PC-3 (cell line): ENCODE data around the gene PTP4A2. TPM values are rescaled to one million over a fixed set of nuclear protein-coding genes. Genes with fewer than 3 reads are reported as not detected.

ENCODE experiments used
- ATAC-seq: fragments of 200-7000 bp; cut with Tn5 transposase; 2 replicates; pipeline ENCODE4 v1.9.1; 2020; ENCODE audit warnings: mild to moderate bottlenecking, moderate library complexity
- BruUV-seq: library from RNA; stranded (reverse); fragments of 400-500 nt; replicated peaks from 2 replicates; lab custom pipeline; 2021; lab: Mats Ljungman, UMichigan
- CTCF ChIA-PET: fragments of 300-600 bp; sonication (Branson Sonifier 250); formaldehyde crosslinking; loops from one replicate; lab custom pipeline; 2022; ENCODE audit warnings: antibody characterized with exemption; lab: Charles Lee
- POLR2A ChIA-PET: fragments of 300-600 bp; sonication (Branson Sonifier 250); formaldehyde crosslinking; loops from one replicate; lab custom pipeline; 2022; ENCODE audit warnings: antibody characterized with exemption; ENCODE audit not compliant: unreplicated experiment; lab: Charles Lee
- DNase-seq: peaks from one replicate; pipeline ENCODE4 v3.0.0-alpha.2; 2015
- H2AFZ ChIP-seq: fragments of 300-600 bp; sonication (generic); 2 replicates; pipeline ENCODE4 v1.6.0; 2016; ENCODE audit warnings: antibody characterized with exemption, low read length
- H3F3A ChIP-seq: fragments of 300-600 bp; sonication (generic); one replicate; pipeline ENCODE4 v1.6.0; 2017; ENCODE audit warnings: antibody characterized with exemption, low read length, control low read depth, mild to moderate bottlenecking; ENCODE audit not compliant: unreplicated experiment
- H3K27ac ChIP-seq: fragments of 300-600 bp; sonication (generic); 2 replicates; pipeline ENCODE4 v1.5.1; 2016; ENCODE audit warnings: mild to moderate bottlenecking, low read length
- H3K27me3 ChIP-seq: fragments of 300-600 bp; sonication (generic); 2 replicates; pipeline ENCODE4 v1.6.1; 2016; ENCODE audit warnings: low read length, mixed read lengths
- H3K36me3 ChIP-seq: fragments of 300-600 bp; sonication (generic); 2 replicates; pipeline ENCODE4 v1.6.1; 2016; ENCODE audit warnings: low read depth, mixed run types, low read length, mixed read lengths
- H3K4me1 ChIP-seq: fragments of 300-600 bp; sonication (generic); 2 replicates; pipeline ENCODE4 v1.5.1; 2016; ENCODE audit warnings: low read length; ENCODE audit not compliant: insufficient read depth
- H3K4me2 ChIP-seq: fragments of 300-600 bp; sonication (generic); 2 replicates; pipeline ENCODE4 v1.6.0; 2016; ENCODE audit warnings: low read length
- H3K4me3 ChIP-seq: fragments of 300-600 bp; sonication (generic); 2 replicates; pipeline ENCODE4 v1.5.1; 2016; ENCODE audit warnings: mild to moderate bottlenecking, low read length, mixed read lengths
- H3K79me2 ChIP-seq: fragments of 300-600 bp; sonication (generic); 2 replicates; pipeline ENCODE4 v1.6.1; 2017; ENCODE audit warnings: low read length, mixed read lengths
- H3K9ac ChIP-seq: fragments of 300-600 bp; sonication (generic); 2 replicates; pipeline ENCODE4 v1.6.0; 2016; ENCODE audit warnings: mild to moderate bottlenecking, low read length
- H3K9me2 ChIP-seq: fragments of 300-600 bp; sonication (generic); replicated peaks from 2 replicates; pipeline ENCODE4 v1.6.1; 2016; ENCODE audit warnings: mixed run types, low read length, mixed read lengths
- H3K9me3 ChIP-seq: fragments of 300-600 bp; sonication (generic); 2 replicates; pipeline ENCODE4 v1.6.1; 2016; ENCODE audit warnings: low read length, mixed read lengths
- H4K20me1 ChIP-seq: fragments of 300-600 bp; sonication (generic); 2 replicates; pipeline ENCODE4 v1.6.1; 2016; ENCODE audit warnings: low read length, mixed read lengths
- CTCF ChIP-seq: fragments of 300-600 bp; sonication (generic); conservative IDR thresholded peaks from 2 replicates; pipeline ENCODE4 v1.5.1; 2017; ENCODE audit warnings: antibody characterized with exemption, low read depth, mild to moderate bottlenecking, low read length
- EZH2 ChIP-seq: fragments of 300-600 bp; sonication (generic); IDR thresholded peaks from one replicate; pipeline ENCODE4 v1.6.1; 2017; ENCODE audit warnings: antibody characterized with exemption, mild to moderate bottlenecking, low read length; ENCODE audit not compliant: unreplicated experiment
- EZH2phosphoT487 ChIP-seq: fragments of 300-600 bp; sonication (generic); IDR thresholded peaks from 2 replicates; pipeline ENCODE4 v1.6.1; 2018; ENCODE audit warnings: mild to moderate bottlenecking, antibody characterized with exemption, low read length, borderline replicate concordance
- intact Hi-C: fragments of 100-400 bp; cut with micrococcal nuclease; formaldehyde crosslinking; loops from 2 replicates; pipeline ENCODE4 v1.9.0; 2023
- total RNA-seq: library from RNA; depleted of rRNA; stranded (reverse); fragments of >200 nt; gene quantifications from 2 replicates; pipeline ENCODE4 v1.2.3, GENCODE V29; 2014

Gene PTP4A2
- total RNA-seq, 1 experiment from 2014 or later, result 335 TPM

GRCh38 chr1:31909691-31910090 lies 28.5 kb downstream of the PTP4A2 start:
- no TSS peak for BruUV-seq
- no peaks in the 10 kb centered on the region for H3K4me1 ChIP-seq
- H3K36me3 ChIP-seq, result peaks cover 72% of the 10 kb centered on the region

GRCh38 chr1:31906557-31906956 lies 31.6 kb downstream of the PTP4A2 start:
- peaks cover 18% of the 10 kb centered on the region for H4K20me1 ChIP-seq
- POLR2A ChIA-PET, result no interaction called here
- intact Hi-C loops, result no loop called here

More at GRCh38 chr1:31909691-31910090, 28.5 kb downstream of the PTP4A2 start:
- Histone ChIP-seq H3K27ac (no peak overlapping the region), H3K9me2 (no peaks in the 10 kb centered on the region), H3K27me3 (no peaks in the 10 kb centered on the region), H3K79me2 (peaks cover 45% of the 10 kb centered on the region), H3K4me2 (no peak overlapping the region), H3K9ac (no peak overlapping the region), H3F3A (no peaks in the 10 kb centered on the region), H3K4me3 (no peak overlapping the region), H4K20me1 (peaks cover 41% of the 10 kb centered on the region), H2AFZ (no peak overlapping the region), H3K9me3 (no peaks in the 10 kb centered on the region)
- ATAC-seq (no peak), DNase-seq (no peak)
- POLR2A ChIA-PET, result no interaction called here
- CTCF ChIA-PET, result no interaction called here
- TF ChIP-seq EZH2 (no peak), CTCF (no peak), EZH2phosphoT487 (no peak)
- intact Hi-C loops, result loop anchor here (2.0 kb wide), 1 partner anchor 55 kb away; no protein-coding TSS in a partner anchor

More at GRCh38 chr1:31906557-31906956, 31.6 kb downstream of the PTP4A2 start:
- H3K4me1 ChIP-seq, result no peaks in the 10 kb centered on the region
- no peak overlapping the region for H3K4me3 ChIP-seq
- ATAC-seq (no peak), DNase-seq (no peak)
- no peak overlapping the region for H3K27ac ChIP-seq
- no peaks in the 10 kb centered on the region for H3K27me3 ChIP-seq
- H2AFZ ChIP-seq, result no peak overlapping the region
- TF ChIP-seq CTCF (no peak), EZH2phosphoT487 (no peak), EZH2 (no peak)
- no peaks in the 10 kb centered on the region for H3F3A ChIP-seq
- H3K4me2 ChIP-seq, result no peak overlapping the region
- H3K9me2 ChIP-seq, result no peaks in the 10 kb centered on the region
- no TSS peak for BruUV-seq
- H3K36me3 ChIP-seq, result peaks cover 48% of the 10 kb centered on the region
- CTCF ChIA-PET, result no interaction called here
- no peaks in the 10 kb centered on the region for H3K9me3 ChIP-seq
- H3K79me2 ChIP-seq, result peaks cover 14% of the 10 kb centered on the region
- no peak overlapping the region for H3K9ac ChIP-seq
